Activated naive CD8-positive, alpha-beta T cell (primary cell): ENCODE results near the gene SPP1.

Source experiments
- H3K27ac Mint-ChIP-seq: one replicate; pipeline ENCODE4 v1.8.0; 2021; ENCODE audit warnings: mixed read lengths
- H3K27me3 Mint-ChIP-seq: one replicate; pipeline ENCODE4 v1.8.0; 2021; ENCODE audit warnings: mixed read lengths
- H3K36me3 Mint-ChIP-seq: one replicate; pipeline ENCODE4 v1.8.0; 2021; ENCODE audit warnings: mixed read lengths
- H3K4me1 Mint-ChIP-seq: one replicate; pipeline ENCODE4 v1.8.0; 2021; ENCODE audit warnings: low read depth, mixed read lengths
- H3K4me3 Mint-ChIP-seq: one replicate; pipeline ENCODE4 v1.8.0; 2021; ENCODE audit warnings: mild to moderate bottlenecking, mixed read lengths
- H3K9me3 Mint-ChIP-seq: one replicate; pipeline ENCODE4 v1.8.0; 2021; ENCODE audit warnings: low read depth, mixed read lengths

SPP1 gene

GRCh38 chr4:87971866-87972265 lies 3.6 kb upstream of the SPP1 start:
- Mint-ChIP-seq H3K4me1 (peaks cover 12% of the 10 kb centered on the region), H3K27ac (no peak overlapping the region), H3K4me3 (no peak overlapping the region), H3K9me3 (no peaks in the 10 kb centered on the region), H3K36me3 (no peaks in the 10 kb centered on the region), H3K27me3 (peaks cover 22% of the 10 kb centered on the region)

DNA sequence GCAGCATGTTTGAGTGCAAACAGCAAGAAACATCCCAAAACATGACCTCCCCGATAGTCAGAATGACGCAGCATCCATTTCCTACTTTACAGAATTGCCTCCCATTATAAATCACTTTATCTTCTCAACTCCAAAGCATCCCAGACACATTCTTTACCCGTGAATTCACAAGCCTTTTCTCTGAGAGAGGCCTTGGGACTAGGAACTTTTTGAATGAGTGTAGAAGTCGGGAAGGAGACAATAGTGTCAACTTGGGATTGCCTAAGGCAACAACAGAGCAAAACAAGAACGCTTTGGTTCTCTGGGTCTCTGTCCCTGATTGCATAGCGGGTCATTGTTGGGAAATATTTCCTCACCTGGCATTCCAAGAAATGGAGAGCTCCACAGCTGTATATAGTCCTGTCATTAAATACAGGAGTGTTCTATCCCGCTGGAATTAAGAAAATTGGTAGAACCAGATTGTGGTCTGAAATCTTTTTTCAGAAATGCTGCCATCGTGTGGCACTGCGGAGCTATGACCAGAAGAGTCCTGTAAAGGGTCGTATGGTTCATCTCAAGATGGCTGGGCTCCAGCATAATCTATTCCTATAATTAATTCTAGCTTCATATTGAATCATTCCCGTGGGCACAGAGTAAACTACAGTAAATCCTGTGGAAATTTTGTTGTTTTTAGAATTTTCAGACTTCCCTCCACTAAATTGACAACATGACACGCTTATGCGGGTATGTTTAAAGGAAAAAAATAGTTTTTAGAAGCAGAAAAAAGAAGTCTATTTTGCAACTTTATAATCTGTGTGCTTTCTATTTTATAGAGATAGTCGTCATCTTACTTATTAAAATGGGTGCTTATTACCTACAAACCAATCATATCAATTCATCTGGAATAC lies 2.0 kb upstream of the SPP1 start:
- Mint-ChIP-seq H3K4me1 (peaks cover 12% of the 10 kb centered on the region), H3K36me3 (no peaks in the 10 kb centered on the region), H3K9me3 (no peaks in the 10 kb centered on the region), H3K4me3 (no peak overlapping the region), H3K27ac (no peak overlapping the region), H3K27me3 (peaks cover 28% of the 10 kb centered on the region)

GRCh38 chr4:87974856-87975462 lies 555 bp upstream of the SPP1 start:
- Mint-ChIP-seq H3K36me3 (no peaks in the 10 kb centered on the region), H3K4me3 (no peak overlapping the region), H3K27me3 (peaks cover 29% of the 10 kb centered on the region), H3K9me3 (no peaks in the 10 kb centered on the region), H3K4me1 (peaks cover 12% of the 10 kb centered on the region), H3K27ac (no peak overlapping the region)

- Mint-ChIP-seq H3K4me3 (no peak overlapping the region), H3K36me3 (no peaks in the 10 kb centered on the region), H3K27me3 (peaks cover 23% of the 10 kb centered on the region), H3K9me3 (no peaks in the 10 kb centered on the region), H3K27ac (no peak overlapping the region), H3K4me1 (peaks cover 12% of the 10 kb centered on the region)
Observed at GRCh38 chr4:87977521-87978278, 2.2 kb downstream of the SPP1 start.

DNA sequence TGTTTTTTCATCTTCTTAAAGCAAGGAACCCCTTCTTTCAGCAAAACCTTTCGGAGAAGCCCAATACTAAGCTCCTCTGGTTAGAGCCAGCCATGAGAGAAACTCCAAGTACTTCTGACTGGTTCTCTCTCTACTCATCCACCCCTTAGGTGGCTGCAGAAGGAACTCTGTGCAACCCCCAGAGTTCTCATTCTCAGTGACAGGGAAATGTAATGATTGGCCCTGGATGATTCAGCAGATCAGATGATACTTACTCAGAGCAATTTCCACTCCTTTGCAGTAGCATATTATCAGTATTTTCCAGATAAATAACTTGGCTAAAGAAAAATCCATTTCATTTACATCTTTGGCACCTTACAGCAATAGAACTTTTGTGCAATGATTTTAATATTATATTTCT lies 3.2 kb downstream of the SPP1 start:
- H3K27ac Mint-ChIP-seq, result no peak overlapping the region
- no peak overlapping the region for H3K4me3 Mint-ChIP-seq
- peaks cover 16% of the 10 kb centered on the region for H3K27me3 Mint-ChIP-seq
- H3K9me3 Mint-ChIP-seq, result no peaks in the 10 kb centered on the region
- no peaks in the 10 kb centered on the region for H3K36me3 Mint-ChIP-seq
- H3K4me1 Mint-ChIP-seq, result peaks cover 9% of the 10 kb centered on the region

DNA sequence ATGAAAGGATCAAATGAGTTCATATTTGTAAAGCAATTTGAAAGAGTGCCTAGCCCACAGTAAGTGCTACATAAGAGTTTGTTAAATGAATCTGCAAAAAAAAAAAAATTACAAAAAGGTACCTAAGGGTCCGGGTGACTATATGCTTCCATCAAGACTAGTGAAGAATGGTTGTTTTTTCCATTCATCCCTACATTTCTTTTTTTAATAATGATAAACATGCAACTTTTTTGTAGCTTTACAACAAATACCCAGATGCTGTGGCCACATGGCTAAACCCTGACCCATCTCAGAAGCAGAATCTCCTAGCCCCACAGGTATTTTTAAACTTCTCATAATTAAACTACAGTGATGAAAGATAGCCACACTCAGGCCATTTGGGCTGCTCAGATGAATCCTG lies 4.3 kb downstream of the SPP1 start:
- Mint-ChIP-seq H3K4me1 (peaks cover 9% of the 10 kb centered on the region), H3K4me3 (no peak overlapping the region), H3K27ac (no peak overlapping the region), H3K9me3 (no peaks in the 10 kb centered on the region), H3K27me3 (peaks cover 14% of the 10 kb centered on the region), H3K36me3 (no peaks in the 10 kb centered on the region)

DNA sequence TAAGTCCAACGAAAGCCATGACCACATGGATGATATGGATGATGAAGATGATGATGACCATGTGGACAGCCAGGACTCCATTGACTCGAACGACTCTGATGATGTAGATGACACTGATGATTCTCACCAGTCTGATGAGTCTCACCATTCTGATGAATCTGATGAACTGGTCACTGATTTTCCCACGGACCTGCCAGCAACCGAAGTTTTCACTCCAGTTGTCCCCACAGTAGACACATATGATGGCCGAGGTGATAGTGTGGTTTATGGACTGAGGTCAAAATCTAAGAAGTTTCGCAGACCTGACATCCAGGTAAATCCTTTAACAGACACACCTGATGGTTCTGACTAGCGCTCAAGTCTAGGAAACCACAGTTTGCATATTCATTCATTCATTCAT lies 6.0 kb downstream of the SPP1 start:
- H3K9me3 Mint-ChIP-seq, result no peaks in the 10 kb centered on the region
- peaks cover 15% of the 10 kb centered on the region for H3K27me3 Mint-ChIP-seq
- no peak overlapping the region for H3K4me3 Mint-ChIP-seq
- H3K4me1 Mint-ChIP-seq, result no peaks in the 10 kb centered on the region
- H3K27ac Mint-ChIP-seq, result no peak overlapping the region
- no peaks in the 10 kb centered on the region for H3K36me3 Mint-ChIP-seq

DNA sequence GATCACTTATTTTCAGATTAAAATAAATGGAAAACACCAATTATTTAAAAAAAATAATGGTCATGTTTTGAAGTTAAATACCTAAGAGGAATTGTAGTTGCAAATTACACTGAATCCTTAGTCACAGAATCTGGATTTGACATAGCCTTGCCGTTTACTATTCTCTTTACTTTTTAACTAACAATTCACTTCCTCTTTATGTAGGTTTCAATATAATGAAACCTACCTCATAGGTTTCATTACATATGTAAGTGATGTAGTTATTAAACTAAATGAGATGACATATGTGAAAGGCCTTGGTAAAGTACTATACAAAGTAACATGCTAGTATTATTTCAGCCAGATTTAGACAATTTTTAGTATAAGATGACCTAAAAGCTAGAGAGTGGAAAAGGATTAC lies 6.5 kb downstream of the SPP1 start:
- peaks cover 12% of the 10 kb centered on the region for H3K27me3 Mint-ChIP-seq
- H3K27ac Mint-ChIP-seq, result no peak overlapping the region
- no peaks in the 10 kb centered on the region for H3K9me3 Mint-ChIP-seq
- H3K4me1 Mint-ChIP-seq, result no peaks in the 10 kb centered on the region
- no peaks in the 10 kb centered on the region for H3K36me3 Mint-ChIP-seq
- H3K4me3 Mint-ChIP-seq, result no peak overlapping the region

- Mint-ChIP-seq H3K4me1 (no peaks in the 10 kb centered on the region), H3K27me3 (peaks cover 12% of the 10 kb centered on the region), H3K27ac (no peak overlapping the region), H3K4me3 (no peak overlapping the region), H3K36me3 (no peaks in the 10 kb centered on the region), H3K9me3 (no peaks in the 10 kb centered on the region)
Observed at GRCh38 chr4:87982446-87983010, 7.0 kb downstream of the SPP1 start.

- H3K9me3 Mint-ChIP-seq, result no peaks in the 10 kb centered on the region
- H3K4me3 Mint-ChIP-seq, result no peak overlapping the region
- H3K36me3 Mint-ChIP-seq, result no peaks in the 10 kb centered on the region
- H3K4me1 Mint-ChIP-seq, result no peaks in the 10 kb centered on the region
- no peak overlapping the region for H3K27ac Mint-ChIP-seq
- peaks cover 10% of the 10 kb centered on the region for H3K27me3 Mint-ChIP-seq
Observed at GRCh38 chr4:87983996-87984395, 8.5 kb downstream of the SPP1 start.

DNA sequence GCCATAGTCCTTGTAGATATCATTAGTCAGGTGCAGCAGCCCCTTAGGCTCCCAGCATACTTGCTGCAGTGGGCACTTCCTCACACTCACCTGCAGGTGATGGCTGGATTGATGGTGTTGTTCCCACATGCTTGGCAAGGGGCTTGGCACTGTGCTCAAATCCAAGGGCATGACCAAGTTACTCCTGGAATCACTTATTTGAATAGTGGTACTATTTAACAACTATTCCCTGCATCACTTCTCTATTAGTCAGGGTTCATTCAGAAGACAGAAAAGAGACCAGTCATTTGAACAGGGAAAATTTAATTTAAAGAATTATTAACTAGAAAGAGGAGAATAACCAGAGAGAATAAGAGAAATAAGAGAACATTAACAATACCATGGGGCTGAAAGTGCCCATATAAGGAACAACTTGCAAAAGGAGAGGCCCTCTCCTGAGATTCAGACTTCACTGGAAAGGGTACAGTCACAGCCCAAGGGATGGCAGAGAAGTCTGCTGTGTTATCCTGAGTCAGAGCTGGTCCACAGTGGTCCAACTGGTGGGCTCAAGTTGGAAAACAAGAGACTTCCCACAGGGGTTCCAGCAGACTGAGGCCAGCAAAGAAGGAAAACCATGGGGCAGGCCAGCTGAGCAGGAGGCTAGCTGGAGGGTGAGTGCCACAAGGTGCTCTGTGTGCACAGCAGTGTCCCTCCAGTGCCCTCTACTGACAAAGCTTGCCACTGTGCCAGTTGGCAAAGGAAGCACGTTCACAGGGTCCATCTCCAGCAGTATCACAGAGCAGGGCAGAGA lies 9.8 kb downstream of the SPP1 start:
- no peaks in the 10 kb centered on the region for H3K36me3 Mint-ChIP-seq
- no peak overlapping the region for H3K4me3 Mint-ChIP-seq
- H3K4me1 Mint-ChIP-seq, result no peaks in the 10 kb centered on the region
- H3K27me3 Mint-ChIP-seq, result peaks cover 7% of the 10 kb centered on the region
- H3K9me3 Mint-ChIP-seq, result no peaks in the 10 kb centered on the region
- H3K27ac Mint-ChIP-seq, result no peak overlapping the region

GRCh38 chr4:87985887-87986200 lies 10.3 kb downstream of the SPP1 start:
- H3K9me3 Mint-ChIP-seq, result no peaks in the 10 kb centered on the region
- H3K36me3 Mint-ChIP-seq, result no peaks in the 10 kb centered on the region
- H3K27me3 Mint-ChIP-seq, result peaks cover 7% of the 10 kb centered on the region
- H3K4me1 Mint-ChIP-seq, result no peaks in the 10 kb centered on the region
- no peak overlapping the region for H3K27ac Mint-ChIP-seq
- no peak overlapping the region for H3K4me3 Mint-ChIP-seq

DNA sequence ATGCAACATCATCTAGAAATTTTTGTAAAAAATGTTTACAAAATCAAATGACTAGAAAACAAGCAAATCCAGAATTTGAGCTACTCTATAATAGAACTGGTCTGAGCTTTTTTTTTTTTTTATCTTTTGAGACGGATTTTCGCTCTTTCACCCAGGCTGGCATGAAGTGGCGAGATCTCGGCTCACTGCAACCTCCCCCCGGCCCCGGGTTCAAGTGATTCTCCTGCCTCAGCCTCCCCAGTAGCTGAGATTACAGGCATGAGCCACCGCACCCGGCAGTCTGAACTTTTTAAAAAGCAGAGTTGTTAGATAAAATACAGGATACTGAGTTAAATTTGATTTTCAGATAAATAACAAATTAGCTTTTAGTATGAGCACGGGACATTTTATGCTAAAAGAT lies 11.0 kb downstream of the SPP1 start:
- no peaks in the 10 kb centered on the region for H3K36me3 Mint-ChIP-seq
- no peak overlapping the region for H3K4me3 Mint-ChIP-seq
- H3K9me3 Mint-ChIP-seq, result no peaks in the 10 kb centered on the region
- H3K27me3 Mint-ChIP-seq, result peaks cover 7% of the 10 kb centered on the region
- H3K27ac Mint-ChIP-seq, result no peak overlapping the region
- peaks cover 3% of the 10 kb centered on the region for H3K4me1 Mint-ChIP-seq

- no peak overlapping the region for H3K27ac Mint-ChIP-seq
- H3K27me3 Mint-ChIP-seq, result peaks cover 9% of the 10 kb centered on the region
- no peaks in the 10 kb centered on the region for H3K36me3 Mint-ChIP-seq
- H3K9me3 Mint-ChIP-seq, result no peaks in the 10 kb centered on the region
- H3K4me3 Mint-ChIP-seq, result no peak overlapping the region
- peaks cover 6% of the 10 kb centered on the region for H3K4me1 Mint-ChIP-seq
Observed at GRCh38 chr4:87989765-87990164, 14.3 kb downstream of the SPP1 start.
